C4-2B (cell line): ENCODE measurements around the gene RPS6KL1.
"Not testable (repeated sequence)": the region's sequence is repeated elsewhere in the genome, so short reads cannot be mapped to it uniquely, and the experiment has no call there.

Experiments
- H3K27ac ChIP-seq: fragments of 450-650 bp; 2 replicates; pipeline ENCODE4 v1.5.1; 2017
- ZFX ChIP-seq: fragments of 450-650 bp; IDR thresholded peaks from 2 replicates; pipeline ENCODE4 v1.6.1; 2017
- TF ChIP-seq, protein P1 (sequence below): fragments of 450-650 bp; conservative IDR thresholded peaks from 2 replicates; pipeline ENCODE4 v1.5.1; 2017; ENCODE audit warnings: mild to moderate bottlenecking

RPS6KL1 gene

DNA sequence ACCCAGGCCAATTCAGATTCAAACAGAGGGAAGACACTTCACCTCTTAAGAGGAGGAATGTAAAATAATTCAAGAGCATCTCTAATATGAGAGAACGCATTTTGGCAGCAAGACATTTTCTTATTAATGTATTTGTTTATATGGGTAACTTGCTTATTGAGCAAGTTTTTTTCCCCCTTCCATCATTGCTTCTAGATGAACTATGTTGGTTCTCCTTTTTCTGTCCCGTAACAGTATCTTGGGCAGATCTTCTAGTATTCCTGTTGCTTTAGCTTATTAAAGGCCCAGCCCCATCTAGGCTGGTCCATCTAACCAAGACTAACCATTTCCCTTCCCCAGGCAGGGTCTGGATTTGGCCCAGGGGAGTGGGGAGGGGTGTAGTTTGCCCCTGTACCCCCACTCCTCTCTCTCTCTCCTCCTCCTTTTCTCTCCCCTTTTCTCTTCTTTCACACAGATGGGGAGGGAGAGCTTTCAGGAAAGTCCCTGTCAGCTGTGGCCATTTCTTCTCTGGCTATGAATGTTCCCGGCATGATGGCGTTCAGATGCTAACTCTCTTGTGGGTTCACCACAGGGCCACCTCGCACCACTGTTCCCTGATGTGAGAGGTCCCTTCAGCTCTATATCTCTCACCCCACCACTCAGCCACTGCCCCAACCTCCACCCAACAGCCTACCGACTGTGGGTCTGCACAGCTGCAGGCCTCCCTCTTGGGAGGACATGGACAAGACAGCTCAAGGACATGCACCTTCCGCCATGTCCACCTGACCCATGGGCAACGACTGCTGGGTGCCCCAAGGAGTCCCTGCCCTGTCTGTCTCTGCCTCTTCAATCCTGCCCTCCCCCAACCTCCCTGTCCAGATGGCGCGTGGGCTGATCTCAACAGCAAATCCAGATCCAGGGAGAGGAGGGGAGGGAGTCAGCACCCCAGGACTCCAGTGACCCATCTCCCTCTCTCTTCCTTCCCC is 15.8 kb upstream of the RPS6KL1 start:
- TF ChIP-seq, protein P1, sequence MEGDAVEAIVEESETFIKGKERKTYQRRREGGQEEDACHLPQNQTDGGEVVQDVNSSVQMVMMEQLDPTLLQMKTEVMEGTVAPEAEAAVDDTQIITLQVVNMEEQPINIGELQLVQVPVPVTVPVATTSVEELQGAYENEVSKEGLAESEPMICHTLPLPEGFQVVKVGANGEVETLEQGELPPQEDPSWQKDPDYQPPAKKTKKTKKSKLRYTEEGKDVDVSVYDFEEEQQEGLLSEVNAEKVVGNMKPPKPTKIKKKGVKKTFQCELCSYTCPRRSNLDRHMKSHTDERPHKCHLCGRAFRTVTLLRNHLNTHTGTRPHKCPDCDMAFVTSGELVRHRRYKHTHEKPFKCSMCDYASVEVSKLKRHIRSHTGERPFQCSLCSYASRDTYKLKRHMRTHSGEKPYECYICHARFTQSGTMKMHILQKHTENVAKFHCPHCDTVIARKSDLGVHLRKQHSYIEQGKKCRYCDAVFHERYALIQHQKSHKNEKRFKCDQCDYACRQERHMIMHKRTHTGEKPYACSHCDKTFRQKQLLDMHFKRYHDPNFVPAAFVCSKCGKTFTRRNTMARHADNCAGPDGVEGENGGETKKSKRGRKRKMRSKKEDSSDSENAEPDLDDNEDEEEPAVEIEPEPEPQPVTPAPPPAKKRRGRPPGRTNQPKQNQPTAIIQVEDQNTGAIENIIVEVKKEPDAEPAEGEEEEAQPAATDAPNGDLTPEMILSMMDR: no peak
- TF ChIP-seq ZFX: no peak
- H3K27ac ChIP-seq: no peak overlapping the region

DNA sequence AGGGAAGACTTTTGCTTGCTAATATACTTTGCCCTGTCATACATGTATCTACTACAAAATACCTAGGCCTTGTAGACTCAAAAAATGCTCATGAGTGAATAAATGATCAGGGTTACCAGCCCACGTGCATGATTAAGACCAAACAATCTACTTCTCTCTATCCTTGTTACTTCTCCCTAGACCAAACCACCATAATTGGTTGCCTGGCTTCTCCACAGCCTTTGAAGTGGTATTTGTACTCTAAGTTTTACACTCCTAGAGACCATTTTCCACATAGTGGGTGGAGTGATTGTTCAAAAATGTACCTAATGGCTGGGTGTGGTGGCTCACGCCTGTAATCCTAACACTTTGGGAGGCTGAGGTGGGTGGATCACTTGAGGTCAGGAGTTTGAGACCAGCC is 14.1 kb upstream of the RPS6KL1 start:
- TF ChIP-seq ZFX: no peak
- TF ChIP-seq, protein P1: no peak
- H3K27ac ChIP-seq: no peak overlapping the region

DNA sequence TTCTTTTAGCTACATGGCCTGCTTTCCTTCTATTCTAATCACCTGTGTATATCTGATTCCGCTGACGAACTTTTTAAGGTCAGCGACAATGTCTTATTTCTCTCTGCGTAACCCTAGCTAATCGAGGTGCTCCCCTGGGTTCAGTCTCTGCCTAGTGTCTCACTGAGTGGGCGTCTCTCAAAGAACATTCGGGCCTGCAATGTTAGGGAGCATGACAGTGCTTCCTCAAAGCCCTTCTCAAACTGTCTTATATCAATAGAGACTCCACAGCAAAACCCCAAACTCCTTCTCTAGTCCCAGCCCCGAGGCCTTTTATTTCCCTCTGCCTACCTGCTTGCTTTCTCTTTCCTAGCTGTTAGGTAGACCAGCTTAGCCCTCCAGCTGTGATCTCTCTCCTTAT is 13.7 kb upstream of the RPS6KL1 start:
- TF ChIP-seq, protein P1: no peak
- no peak for TF ChIP-seq ZFX

DNA sequence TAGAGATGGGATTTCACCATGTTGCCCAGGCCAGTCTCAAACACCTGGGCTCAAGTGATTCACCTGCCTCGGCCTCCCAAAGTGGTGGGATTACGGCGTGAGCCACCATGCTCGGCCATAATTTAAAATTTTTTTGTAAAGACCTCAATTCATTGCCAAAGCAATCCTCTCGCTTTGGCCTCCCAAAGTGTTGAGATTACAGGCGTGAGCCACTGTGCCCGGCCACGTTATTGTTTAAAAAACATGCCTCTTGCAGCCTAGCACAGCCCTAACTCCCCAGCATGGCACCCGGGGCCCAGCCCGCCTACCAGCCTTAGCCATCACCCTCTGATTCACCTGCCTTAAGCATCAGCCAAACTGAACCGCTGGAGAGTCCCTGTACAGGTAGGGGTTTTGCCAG is 13.1 kb upstream of the RPS6KL1 start:
- no peak for TF ChIP-seq ZFX
- TF ChIP-seq, protein P1: no peak

More for the DNA sequence above, 13.7 kb upstream of the RPS6KL1 start:
- no peak overlapping the region for H3K27ac ChIP-seq

DNA sequence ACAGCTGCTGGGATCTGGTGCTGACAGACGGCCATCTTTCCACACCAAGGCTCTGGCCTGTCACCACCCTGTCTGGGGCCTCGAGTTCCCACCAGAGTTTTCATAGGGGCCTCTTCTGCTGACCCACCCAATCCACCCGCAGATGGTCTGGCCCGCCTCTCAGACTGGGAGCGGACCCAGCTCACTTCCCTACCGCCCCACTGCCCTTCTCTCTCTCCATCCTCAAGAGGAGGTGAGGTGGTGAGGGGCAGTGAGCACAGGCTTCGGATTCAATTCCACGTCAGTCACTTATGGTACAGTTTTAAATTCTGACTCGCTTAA is 12.3 kb upstream of the RPS6KL1 start:
- H3K27ac ChIP-seq: no peak overlapping the region
- TF ChIP-seq ZFX: no peak
- TF ChIP-seq, protein P1: no peak

More for the DNA sequence above, 13.1 kb upstream of the RPS6KL1 start:
- no peak overlapping the region for H3K27ac ChIP-seq

DNA sequence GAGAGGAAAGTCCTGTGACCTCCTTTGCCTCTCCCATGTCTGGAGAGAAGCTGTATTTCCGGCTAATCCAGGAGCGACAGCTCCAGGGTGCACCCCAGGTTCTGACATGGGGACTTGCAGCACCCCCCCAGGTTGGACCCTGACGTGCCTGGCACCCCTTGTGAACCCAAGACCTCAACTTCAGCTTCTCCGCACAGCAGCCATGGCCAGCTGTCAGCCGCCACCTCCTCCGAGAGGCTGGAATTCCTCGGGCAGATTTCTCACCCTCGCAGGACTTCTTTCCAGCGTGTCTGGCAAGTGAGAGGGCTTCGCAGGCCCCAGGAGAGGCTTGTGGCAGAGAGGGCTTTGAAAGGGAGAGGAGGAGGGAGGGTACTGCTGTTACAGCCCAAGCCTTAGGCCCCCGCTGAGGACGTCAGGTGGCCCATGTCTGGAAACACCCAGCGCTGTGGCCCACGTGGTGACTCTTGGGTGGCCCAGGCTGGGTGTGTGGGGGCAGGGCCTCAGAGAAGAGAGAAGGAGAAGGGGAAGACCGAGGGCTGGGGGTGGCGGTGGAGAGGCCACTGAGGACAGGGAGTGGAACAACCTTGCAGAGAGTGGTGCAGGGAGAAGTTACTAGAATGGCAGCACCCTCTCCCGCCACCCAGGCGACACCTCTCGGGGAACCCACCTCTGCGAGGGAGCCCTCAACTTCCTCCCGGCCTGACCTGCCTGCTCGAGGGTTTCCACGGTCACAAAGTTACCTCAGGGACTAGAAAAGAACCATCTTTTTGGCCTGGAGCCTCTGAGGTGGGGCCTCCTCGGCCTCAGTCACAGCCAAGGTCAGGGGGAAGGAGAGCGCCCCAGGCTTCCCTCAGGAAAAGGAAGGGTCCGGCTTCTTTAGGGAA is 11.7 kb upstream of the RPS6KL1 start:
- H3K27ac ChIP-seq: no peak overlapping the region
- no peak for TF ChIP-seq ZFX
- TF ChIP-seq, protein P1: no peak

DNA sequence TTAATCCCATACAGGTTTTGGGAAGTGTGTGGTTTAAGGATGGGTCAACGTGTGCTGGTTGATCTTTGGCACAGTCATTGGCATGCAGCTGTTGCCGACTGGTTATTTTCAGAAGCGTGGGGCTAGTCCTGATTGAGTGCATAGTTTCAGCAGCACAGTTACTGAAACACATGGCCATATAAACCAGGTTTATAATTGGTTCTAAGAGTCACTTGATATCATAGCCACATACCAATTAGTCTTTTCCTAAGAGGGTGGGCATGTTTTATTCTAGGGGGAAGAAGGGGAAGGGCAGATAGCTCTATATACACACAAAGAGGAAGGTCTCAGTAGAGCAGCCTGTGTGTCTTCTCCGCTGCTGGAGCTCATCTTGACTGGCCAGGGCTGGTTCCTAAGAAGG is 11.0 kb upstream of the RPS6KL1 start:
- TF ChIP-seq, protein P1: no peak
- TF ChIP-seq ZFX: no peak
- H3K27ac ChIP-seq: no peak overlapping the region

DNA sequence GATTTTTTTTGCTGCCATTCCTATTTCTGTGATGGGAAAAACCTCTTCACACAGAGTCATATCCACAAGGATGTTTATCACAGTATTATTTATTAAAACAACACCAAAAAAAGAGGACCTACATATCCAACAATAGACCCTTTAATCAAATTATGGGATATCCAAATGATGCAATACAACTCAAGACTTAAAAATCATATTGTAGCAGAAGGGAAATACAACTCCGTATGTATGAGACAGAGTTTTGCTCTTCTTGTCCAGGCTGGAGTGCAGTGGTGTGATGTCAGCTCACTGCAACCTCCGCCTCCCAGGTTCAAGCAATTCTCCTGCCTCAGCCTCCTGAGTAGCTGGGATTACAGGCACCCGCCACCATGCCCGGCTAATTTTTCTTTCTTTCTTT is 9.9 kb upstream of the RPS6KL1 start:
- not testable (repeated sequence) for H3K27ac ChIP-seq
